GM10266 (cell line): ENCODE measurements around the gene ABCG2.

Source experiments
- DNase-seq: peaks from one replicate; pipeline ENCODE4 v3.0.0; 2012; ENCODE audit errors: extremely low spot score
- TF ChIP-seq, protein P1 (sequence below): IDR thresholded peaks from 2 replicates; pipeline ENCODE4 v1.5.1; 2012; ENCODE audit warnings: mild to moderate bottlenecking, low read depth; ENCODE audit not compliant: control insufficient read depth, insufficient read depth; ENCODE audit errors: missing control alignments

ABCG2 gene

DNA sequence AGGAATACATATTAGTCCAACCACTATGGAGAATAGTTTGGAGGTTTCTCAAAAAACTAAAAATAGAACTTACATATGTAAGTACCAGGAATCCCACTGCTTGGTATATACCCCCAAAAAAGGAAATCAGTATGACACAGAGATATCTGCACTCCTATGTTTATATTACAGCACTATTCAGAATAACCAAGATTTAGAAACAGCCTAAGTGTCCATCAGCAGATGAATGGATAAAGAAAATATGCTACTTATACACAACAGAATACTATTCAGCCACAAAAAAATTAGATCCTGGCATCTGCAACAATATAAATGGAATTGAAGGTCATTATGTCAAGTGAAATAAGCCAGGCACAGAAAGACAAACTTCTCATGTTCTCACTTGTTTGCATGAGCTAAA, 27.5 kb upstream of the ABCG2 start:
- no peak for DNase-seq
- TF ChIP-seq, protein P1, sequence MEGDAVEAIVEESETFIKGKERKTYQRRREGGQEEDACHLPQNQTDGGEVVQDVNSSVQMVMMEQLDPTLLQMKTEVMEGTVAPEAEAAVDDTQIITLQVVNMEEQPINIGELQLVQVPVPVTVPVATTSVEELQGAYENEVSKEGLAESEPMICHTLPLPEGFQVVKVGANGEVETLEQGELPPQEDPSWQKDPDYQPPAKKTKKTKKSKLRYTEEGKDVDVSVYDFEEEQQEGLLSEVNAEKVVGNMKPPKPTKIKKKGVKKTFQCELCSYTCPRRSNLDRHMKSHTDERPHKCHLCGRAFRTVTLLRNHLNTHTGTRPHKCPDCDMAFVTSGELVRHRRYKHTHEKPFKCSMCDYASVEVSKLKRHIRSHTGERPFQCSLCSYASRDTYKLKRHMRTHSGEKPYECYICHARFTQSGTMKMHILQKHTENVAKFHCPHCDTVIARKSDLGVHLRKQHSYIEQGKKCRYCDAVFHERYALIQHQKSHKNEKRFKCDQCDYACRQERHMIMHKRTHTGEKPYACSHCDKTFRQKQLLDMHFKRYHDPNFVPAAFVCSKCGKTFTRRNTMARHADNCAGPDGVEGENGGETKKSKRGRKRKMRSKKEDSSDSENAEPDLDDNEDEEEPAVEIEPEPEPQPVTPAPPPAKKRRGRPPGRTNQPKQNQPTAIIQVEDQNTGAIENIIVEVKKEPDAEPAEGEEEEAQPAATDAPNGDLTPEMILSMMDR = no peak

GRCh38 chr4:88179261-88179660, 20.8 kb upstream of the ABCG2 start:
- TF ChIP-seq, protein P1 = no peak
- DNase-seq = no peak

GRCh38 chr4:88178626-88179231, 20.3 kb upstream of the ABCG2 start:
- TF ChIP-seq, protein P1 = no peak
- no peak for DNase-seq

DNA sequence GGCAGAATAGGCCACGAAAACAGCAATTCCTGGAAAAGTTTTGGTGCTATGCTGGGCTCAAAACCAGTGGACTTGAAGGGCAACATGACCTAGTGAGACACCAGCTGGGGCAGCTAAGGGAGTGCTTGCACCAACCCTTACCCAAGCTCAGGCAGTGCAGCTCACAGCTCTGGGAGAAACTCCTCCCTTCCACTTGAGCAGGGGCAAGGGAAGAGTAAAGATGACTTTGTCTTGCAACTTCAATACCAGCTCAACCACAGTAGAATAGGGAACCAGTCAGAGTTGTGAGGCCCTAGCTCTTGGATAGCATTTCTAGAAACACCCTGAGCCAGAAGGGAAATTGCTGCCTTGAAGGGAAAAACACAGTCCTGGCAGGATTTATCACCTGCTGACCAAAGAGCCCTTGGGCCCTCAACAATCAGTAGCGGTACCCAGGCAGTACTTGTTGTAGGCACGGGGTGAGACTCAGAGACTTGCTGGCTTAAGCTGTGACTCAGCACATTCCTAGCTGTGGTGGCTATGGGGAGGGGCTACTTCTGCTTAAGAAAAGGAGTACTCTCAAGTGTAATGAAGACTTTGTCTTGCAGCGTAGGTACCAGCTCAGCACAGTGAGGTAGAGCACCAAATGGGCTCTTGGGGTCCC, 19.7 kb upstream of the ABCG2 start:
- TF ChIP-seq, protein P1 = no peak
- no peak for DNase-seq

GRCh38 chr4:88172987-88173386, 14.5 kb upstream of the ABCG2 start:
- TF ChIP-seq, protein P1 = no peak
- no peak for DNase-seq

- no peak for DNase-seq
- TF ChIP-seq, protein P1 = no peak
Observed at GRCh38 chr4:88171206-88171605, 12.8 kb upstream of the ABCG2 start.

- no peak for DNase-seq
- TF ChIP-seq, protein P1 = no peak
Observed at GRCh38 chr4:88169298-88169697, 10.9 kb upstream of the ABCG2 start.
